GM04504 (cell line): ENCODE data around the gene G3BP1.
A peak's percentile ranks its signal among the peaks of the same experiment; 100 is the strongest.
"Not testable (repeated sequence)": the region's sequence is repeated elsewhere in the genome, so short reads cannot be mapped to it uniquely, and the experiment has no call there.

ENCODE experiments used
- DNase-seq: peaks from one replicate; pipeline ENCODE4 v3.0.0-alpha.2; 2012; ENCODE audit warnings: low read depth

Gene G3BP1

DNA sequence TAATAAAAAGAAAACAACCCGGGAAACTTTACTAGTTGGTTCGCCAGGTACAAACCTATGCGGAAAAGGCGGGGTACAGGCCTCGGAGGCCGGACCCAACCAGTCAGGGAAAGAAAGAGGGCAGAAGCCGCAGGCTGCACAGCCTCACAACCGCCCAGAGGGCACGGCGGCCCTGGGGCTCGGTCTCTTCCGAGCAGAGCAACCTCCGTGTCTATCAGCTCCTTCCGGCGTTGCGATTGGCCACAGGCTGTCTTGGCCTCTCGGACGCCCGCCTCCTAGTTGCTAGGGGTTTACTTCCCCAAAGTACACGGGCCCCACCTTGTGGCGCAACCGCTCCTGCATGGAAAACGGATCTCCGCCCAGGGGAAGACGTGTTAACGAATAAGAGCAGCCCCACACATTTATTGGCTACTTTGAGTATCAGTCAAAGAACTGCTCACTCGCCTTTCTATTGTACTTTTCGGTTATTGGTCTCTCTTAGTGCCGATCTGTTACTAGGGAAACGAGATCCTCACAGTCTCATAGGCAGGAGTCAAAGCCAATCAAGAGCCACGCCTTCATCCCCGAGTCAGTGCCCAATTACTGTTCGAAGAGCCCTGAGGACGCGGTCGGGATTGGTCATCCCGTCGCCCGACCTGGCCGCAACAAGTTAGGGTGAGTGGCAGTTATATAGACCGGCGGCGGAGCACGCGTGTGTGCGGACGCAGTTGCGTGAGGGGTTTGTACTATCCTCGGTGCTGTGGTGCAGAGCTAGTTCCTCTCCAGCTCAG is at the start of gene G3BP1:
Gene G3BP1, plus strand, starts transcription at position 696 of the 770 bp plus-strand sequence. CDS start 14,667 bp downstream, outside the sequence.
- peak; percentile 100 for DNase-seq

DNA sequence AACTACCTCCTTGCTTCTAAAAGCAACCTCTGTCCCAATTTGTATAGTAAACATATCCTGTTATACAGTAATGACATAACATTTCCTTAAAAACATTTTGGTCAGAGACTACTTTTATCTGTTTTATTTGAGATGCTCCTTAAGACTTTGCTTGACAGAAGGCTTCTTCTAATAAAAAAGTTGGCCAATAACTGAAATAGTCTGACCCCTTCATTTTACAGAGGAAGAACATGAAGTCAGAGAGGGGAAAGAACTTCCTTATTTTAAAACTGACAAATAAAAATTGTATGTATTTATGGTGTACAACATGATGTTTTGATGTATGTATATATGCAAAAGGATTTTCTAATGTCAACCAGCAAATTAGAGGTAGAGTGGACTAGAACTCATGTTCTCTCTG is 49.2 kb upstream of the G3BP1 start:
- no peak for DNase-seq

DNA sequence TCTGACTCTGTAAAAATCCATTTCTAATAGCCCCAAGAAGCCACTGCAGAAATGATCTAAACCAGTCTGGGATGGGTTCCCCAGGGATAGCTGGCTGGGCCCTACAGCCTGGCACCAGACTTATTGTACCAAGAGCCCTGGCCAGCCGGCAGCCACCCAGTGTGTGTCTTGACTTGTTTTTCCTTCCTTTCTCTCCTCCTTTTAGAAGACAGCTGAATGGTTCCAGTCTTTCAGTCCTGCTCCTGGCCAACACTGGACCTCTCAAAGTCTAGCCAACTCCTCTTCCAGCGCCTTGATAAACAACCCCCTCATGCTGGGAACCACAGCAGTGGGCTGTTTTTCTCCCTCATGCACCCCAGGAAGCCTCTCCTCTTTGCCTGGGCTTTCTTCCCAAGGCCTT is 47.4 kb upstream of the G3BP1 start:
- DNase-seq, result no peak

GRCh38 chr5:151729597-151729996 is 42.2 kb upstream of the G3BP1 start:
- DNase-seq, result not testable (repeated sequence)

- DNase-seq, result no peak
These were observed 41.4 kb upstream of the G3BP1 start for GRCh38 chr5:151730381-151730780.

- DNase-seq, result peak; percentile 64
These were observed 38.2 kb upstream of the G3BP1 start for GRCh38 chr5:151733358-151734063.

DNA sequence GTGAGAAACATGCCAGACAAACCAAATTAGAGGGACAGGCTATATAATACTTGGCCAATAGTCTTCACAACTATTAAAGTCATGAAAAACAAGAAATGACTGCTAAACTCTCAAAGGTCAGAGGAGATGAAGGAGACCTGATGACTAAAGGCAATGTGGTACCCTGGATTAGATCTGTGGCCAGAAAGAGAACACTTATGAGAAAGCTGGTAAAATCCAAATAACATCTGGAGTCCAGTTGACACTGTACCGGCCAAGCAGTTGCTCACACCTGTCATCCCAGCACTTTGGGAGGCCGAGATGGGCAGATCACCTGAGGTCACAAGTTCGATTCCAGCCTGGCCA is 37.7 kb upstream of the G3BP1 start:
- no peak for DNase-seq

DNA sequence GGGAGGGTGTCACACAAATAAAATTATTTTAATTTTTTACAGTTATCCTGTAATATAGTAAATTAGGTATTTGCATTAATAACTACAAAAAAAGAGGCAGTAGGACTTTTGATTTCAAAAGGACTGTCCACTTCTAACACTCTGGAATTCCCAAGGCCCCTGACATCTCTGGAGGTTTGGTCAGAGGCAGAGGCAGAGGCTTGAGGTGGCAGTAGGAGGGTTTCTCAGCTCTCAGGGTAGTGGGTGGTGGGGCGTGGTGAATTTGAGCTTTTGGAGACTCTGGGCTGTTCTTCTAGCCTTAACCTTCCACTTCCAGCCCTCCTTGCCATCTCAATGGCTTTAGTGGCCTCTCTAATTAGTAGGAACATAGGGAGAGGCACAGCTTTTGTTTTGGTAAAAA is 36.1 kb upstream of the G3BP1 start:
- DNase-seq, result no peak

- DNase-seq, result no peak
These were observed 34.3 kb upstream of the G3BP1 start for GRCh38 chr5:151737431-151737830.

DNA sequence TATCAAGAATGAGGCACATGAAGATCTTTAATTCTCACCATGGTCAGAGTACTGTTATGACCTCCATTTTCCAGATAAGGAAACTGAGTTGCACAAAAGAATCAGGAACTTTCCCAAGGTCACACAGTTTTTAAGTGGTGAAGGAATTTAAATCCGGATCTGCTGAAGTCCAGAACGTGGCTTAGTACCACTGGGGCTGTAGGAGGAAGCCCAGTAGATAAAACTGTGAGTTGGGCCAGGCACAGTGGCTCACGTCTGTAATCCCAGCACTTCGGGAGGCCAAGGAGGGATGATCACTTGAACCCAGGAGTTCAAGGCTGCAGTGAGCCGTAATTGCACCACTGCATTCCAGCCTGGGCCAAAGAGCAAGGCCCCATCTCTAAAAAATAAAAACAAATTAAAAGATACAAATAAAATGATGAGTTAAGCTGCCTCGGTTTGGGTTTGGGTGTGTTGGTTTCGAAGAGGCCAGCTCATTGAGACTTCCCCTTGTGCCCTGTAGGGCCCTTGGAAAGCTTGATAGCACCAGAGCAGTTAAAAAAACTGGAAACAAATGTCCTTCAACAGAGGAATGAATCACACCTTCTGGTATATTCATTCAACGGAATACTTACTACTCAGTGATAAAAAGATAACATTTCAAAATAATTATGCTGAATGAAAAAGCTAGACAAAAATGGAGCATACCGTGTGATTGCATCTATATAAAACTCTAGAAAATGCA is 33.5 kb upstream of the G3BP1 start:
- no peak for DNase-seq

DNA sequence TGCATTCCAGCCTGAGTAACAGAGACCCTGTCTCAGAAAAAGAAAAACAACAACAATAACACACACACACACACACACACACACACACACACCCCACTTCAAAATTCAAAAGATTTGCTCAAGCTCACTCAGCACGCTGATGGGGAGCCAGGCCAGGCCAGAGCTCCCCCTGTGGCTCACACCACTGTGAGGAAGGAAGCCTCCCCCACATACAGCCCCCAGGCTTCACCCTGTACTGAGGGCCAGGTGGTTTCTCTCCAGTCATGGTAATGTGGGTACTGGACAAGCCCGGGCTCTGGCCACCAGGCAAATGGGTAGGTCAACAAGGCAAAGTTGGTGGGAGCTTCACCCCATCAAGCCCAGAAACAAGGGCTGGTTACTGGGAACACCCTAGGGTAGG is 32.4 kb upstream of the G3BP1 start:
- DNase-seq, result no peak

DNA sequence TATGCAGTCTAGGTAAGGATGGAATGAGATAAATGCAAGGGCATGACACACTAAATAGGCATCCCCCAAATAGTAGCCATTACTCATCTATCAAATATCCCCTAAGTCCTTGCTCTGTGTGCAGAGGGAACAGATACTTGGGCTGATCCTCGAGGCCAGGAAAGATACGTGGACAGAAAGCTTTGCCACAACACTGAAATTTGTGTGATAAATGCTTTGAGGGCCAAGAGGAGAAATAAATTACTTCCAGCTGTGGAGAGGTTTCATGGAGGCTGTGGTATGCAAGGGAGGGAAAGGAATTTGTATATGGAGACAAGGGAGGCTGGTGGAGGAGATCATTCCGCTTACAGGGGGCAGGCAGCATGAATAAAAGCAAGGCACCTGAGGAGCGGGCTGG is 31.8 kb upstream of the G3BP1 start:
- DNase-seq, result peak; percentile 91

DNA sequence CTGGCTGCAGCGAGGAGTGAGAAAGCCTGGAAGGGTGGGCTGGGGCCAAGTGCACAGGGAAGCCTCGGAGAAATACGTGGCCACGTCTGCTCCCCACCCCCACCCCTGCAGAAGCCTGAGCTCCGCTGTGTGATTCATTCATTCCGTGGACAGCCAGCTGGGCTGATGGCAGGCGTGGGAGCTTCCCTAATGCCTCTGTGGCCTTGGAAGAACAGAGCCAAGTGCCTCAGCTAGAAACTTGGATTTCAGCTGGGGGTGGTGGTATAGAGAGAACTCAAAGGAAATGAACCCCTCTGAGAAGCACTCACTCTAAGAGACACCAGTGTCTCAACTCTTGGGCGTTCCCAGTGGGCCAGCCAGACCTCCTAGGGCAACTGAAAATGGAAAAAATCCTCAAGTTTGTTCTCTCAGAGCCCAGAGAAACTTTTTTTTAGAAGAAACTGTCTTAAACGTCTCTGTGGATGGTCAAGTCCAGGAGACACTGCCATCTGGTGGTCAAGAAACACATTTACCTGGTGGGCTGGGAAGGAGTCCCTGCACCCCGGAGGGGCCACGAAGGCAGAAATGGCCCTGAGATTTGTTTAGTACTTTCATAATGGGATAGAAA is 31.3 kb upstream of the G3BP1 start:
- peak; percentile 93 for DNase-seq

DNA sequence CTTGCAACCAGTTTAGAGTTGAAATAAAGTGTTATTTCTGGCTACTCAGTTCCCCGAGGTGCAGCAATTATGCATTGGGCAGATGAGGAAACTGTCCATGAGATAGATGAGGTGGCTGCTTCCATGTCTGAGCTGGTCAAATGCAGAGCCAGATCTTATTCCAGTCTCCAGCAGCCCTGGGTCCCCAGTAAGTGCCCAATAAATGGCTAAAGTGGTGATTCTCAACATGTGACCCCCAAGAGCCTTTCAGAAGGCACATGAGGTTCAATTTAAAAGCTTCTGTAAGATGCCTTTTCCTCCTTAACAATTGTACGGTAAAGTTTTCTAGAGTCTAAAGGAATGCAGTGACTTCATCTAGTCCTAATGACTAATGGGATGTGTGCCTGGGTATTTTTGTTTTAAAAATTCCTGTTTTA is 30.8 kb upstream of the G3BP1 start:
- no peak for DNase-seq

- DNase-seq, result no peak
These were observed 29.9 kb upstream of the G3BP1 start for GRCh38 chr5:151741678-151742423.

DNA sequence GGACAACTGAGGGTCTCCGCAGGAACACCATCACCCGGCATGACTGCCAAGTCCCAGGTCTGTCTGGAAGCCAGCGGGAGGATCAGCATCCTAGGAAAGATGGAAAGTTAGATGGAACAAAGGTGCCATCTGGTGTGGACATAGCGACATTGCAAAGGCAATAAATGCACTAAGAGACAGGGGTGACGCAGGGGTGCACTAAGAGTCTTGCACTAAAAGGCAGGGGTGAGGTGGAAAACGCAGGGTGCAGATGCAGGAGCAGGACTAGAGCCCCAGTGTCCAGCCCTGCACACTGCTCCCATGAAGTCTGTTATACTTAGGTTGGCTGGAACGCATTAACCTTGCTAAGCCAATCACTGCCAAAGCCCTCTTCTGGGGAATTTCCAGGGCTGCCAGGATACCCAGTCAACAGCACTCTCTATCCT is 28.9 kb upstream of the G3BP1 start:
- no peak for DNase-seq

DNA sequence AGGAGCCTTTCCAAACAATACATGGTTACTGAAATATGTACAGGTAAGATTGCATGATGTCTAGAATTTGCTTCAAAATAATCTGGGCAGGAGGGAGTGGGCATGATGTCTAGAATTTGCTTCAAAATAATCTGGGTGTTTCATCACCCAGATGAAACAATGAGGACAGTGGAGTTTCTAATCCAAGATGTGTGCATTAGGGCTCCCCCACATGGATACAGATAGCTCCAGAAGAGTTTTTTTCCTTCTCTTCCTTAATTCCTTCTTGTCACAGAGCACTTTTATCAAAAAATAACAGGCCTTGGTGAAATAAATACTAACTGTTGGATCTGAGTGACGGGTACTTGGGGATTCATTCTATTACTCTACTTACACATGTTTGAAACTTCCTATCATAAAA is 28.2 kb upstream of the G3BP1 start:
- DNase-seq, result no peak

DNA sequence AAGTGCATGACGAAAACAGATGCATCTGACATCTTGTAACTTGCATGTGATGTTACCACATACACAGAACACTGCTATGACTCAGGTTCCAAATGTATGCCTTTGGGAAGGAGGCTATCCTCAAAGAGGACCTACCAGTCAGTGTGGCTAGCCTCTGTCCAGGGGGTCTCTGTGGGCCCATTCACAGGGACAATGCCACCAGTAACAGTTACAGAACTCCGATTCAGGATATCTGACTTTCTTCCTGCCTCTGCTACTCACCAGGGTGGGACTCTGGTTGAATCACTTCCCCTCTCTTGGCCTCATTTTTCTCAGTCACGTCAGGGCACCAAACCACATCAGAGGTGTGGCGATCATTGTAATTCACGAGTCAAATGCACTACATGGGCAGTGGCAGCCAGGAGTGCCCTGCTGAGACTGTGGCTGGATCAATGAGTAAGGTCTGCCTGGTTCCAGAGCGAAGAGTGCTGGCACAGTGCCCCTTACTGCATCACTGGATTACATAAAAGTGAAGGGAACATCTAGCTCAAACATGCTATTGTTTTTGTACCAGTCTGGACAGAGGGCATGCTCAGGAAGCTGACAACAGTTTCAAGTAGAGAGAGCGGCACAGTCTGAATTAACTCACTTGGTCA is 26.6 kb upstream of the G3BP1 start:
- peak; percentile 71 for DNase-seq

DNA sequence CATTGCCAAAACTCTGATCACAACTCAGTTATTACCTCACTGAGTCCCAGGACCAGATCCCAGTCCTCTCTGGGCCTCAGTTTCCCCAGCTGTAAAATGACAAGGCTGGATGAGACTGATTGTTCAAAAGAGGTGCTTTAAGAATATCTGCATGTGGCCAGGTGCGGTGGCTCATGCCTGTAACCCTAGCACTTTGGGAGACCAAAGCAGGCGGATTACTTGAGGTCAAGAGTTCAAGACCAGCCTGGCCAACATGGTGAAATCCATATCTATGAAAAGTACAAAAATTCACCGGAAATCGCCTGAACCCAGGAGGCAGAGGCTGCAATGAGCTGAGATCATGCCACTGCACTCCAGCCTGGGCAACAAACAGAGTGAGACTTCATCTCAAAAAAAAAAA is 21.6 kb upstream of the G3BP1 start:
- no peak for DNase-seq

- DNase-seq, result no peak
These were observed 20.7 kb upstream of the G3BP1 start for GRCh38 chr5:151751091-151751490.

DNA sequence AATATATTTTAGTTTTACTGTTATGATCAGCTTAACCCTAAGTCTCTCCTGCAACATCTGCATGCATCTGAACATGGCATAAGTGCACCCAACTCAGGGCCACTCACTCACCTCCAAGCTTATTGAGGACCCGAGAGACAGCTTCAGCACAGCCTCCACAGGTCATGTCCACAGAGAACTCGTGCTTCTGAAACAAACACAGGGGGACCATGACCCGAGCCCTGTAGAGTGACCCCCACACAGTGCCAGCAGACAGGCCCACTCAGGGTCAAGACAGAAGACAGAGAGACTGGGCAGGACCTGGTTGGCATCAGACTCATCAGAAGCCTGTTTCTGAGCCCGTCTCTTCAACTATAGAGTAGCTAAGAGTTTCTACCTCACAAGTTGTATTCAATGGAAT is 20.2 kb upstream of the G3BP1 start:
- DNase-seq, result no peak
